NCI-H69 (cell line): ENCODE measurements around the gene KLLN.
"Not testable (repeated sequence)": the region's sequence is repeated elsewhere in the genome, so short reads cannot be mapped to it uniquely, and the experiment has no call there.

Experiments
- DNase-seq: peaks from one replicate; lab custom pipeline; 2025; lab: John Stamatoyannopoulos, UW

The KLLN gene

GRCh38 chr10:87863053-87863943, at the start of gene KLLN, which contains the start of gene PTEN:
Gene KLLN, minus strand, starts transcription at chr10:87863533. Its CDS starts 1,046 bp downstream, at chr10:87862487.
Gene PTEN, plus strand, starts transcription at chr10:87863625. Its CDS starts 845 bp downstream, at chr10:87864470.
- DNase-seq: peak; percentile 94

- not testable (repeated sequence) for DNase-seq
Measured at GRCh38 chr10:87903396-87903795, 40.1 kb upstream of the KLLN start.

- not testable (repeated sequence) for DNase-seq
Measured at GRCh38 chr10:87897957-87898356, 34.6 kb upstream of the KLLN start.

- no peak for DNase-seq
Measured at GRCh38 chr10:87896216-87896615, 32.9 kb upstream of the KLLN start.

GRCh38 chr10:87895430-87895829, 32.1 kb upstream of the KLLN start:
- no peak for DNase-seq

GRCh38 chr10:87887548-87888289, 24.4 kb upstream of the KLLN start:
- DNase-seq: no peak

- DNase-seq: no peak
Measured at GRCh38 chr10:87887146-87887545, 23.8 kb upstream of the KLLN start.

- DNase-seq: no peak
Measured at GRCh38 chr10:87886635-87887034, 23.3 kb upstream of the KLLN start.

- DNase-seq: no peak
Measured at GRCh38 chr10:87882555-87883294, 19.4 kb upstream of the KLLN start.

- not testable (repeated sequence) for DNase-seq
Measured at GRCh38 chr10:87881373-87882059, 18.2 kb upstream of the KLLN start.

GRCh38 chr10:87880336-87880735, 17.0 kb upstream of the KLLN start:
- no peak for DNase-seq

GRCh38 chr10:87878664-87879459, 15.5 kb upstream of the KLLN start:
- peak; percentile 8 for DNase-seq

GRCh38 chr10:87875929-87876571, 12.7 kb upstream of the KLLN start:
- no peak for DNase-seq

GRCh38 chr10:87873656-87874055, 10.3 kb upstream of the KLLN start:
- no peak for DNase-seq

- DNase-seq: no peak
Measured at GRCh38 chr10:87872828-87873227, 9.5 kb upstream of the KLLN start.

GRCh38 chr10:87869773-87870551, 6.6 kb upstream of the KLLN start:
- DNase-seq: no peak

- not testable (repeated sequence) for DNase-seq
Measured at GRCh38 chr10:87869139-87869538, 5.8 kb upstream of the KLLN start.

- DNase-seq: no peak
Measured at GRCh38 chr10:87868277-87868676, 4.9 kb upstream of the KLLN start.

GRCh38 chr10:87867453-87867852, 4.1 kb upstream of the KLLN start:
- no peak for DNase-seq
